Neural progenitor cell (in vitro differentiated cells): Measurements from ENCODE around the gene SLC5A11.

ENCODE experiments used
- EZH2 ChIP-seq: fragments of 200-600 bp; sonication (generic); IDR thresholded peaks from 2 replicates; pipeline ENCODE4 v1.6.1; 2017; ENCODE audit warnings: antibody characterized with exemption, mild to moderate bottlenecking, moderate library complexity
- TF ChIP-seq, protein P1 (sequence below): fragments of 200-600 bp; sonication (generic); IDR thresholded peaks from 2 replicates; pipeline ENCODE4 v1.5.1; 2017; ENCODE audit warnings: antibody characterized with exemption, mild to moderate bottlenecking

DNA sequence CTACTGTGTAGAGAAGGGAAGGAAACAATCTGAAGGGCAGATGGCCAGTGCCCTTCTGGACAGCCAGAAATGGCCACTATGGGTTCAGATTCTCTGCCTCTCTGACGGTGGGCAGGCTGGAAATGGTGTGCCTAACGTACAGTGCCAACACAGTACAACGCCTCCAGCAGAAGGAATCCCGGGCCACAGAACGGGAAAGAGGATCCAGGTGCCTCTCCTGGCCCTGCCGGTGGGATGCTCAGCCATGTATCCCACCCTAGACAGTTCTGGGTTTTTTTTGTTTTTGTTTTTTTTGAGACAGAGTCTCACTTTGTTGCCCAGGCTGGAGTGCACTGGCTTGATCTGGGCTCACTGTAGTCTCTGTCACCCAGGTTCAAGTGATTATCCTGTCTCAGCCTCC is 71.5 kb downstream of the SLC5A11 start:
- TF ChIP-seq, protein P1, sequence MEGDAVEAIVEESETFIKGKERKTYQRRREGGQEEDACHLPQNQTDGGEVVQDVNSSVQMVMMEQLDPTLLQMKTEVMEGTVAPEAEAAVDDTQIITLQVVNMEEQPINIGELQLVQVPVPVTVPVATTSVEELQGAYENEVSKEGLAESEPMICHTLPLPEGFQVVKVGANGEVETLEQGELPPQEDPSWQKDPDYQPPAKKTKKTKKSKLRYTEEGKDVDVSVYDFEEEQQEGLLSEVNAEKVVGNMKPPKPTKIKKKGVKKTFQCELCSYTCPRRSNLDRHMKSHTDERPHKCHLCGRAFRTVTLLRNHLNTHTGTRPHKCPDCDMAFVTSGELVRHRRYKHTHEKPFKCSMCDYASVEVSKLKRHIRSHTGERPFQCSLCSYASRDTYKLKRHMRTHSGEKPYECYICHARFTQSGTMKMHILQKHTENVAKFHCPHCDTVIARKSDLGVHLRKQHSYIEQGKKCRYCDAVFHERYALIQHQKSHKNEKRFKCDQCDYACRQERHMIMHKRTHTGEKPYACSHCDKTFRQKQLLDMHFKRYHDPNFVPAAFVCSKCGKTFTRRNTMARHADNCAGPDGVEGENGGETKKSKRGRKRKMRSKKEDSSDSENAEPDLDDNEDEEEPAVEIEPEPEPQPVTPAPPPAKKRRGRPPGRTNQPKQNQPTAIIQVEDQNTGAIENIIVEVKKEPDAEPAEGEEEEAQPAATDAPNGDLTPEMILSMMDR, result no peak
- no peak for TF ChIP-seq EZH2
